NCI-H446 (cell line): ENCODE measurements around the gene SP5.
"Not testable (repeated sequence)": the region's sequence is repeated elsewhere in the genome, so short reads cannot be mapped to it uniquely, and the experiment has no call there.

Experiments
- DNase-seq, 2 experiments: peaks; one replicate each; lab custom pipeline; 2025; lab: John Stamatoyannopoulos, UW

Gene SP5

GRCh38 chr2:170711196-170711773, 3.9 kb upstream of the SP5 start:
- no peak for DNase-seq

- no peak for DNase-seq
These were observed 3.1 kb upstream of the SP5 start for GRCh38 chr2:170711774-170712652.

GRCh38 chr2:170712653-170713542, 2.2 kb upstream of the SP5 start:
- no peak for DNase-seq

GRCh38 chr2:170713543-170714380, 1.4 kb upstream of the SP5 start:
- no peak for DNase-seq

GRCh38 chr2:170714381-170715061, 616 bp upstream of the SP5 start:
- no peak for DNase-seq

- DNase-seq = no peak
These were observed 1.0 kb downstream of the SP5 start for GRCh38 chr2:170715932-170716777.

GRCh38 chr2:170716851-170717598, 1.9 kb downstream of the SP5 start:
- DNase-seq = no peak

- no peak for DNase-seq
These were observed 2.4 kb downstream of the SP5 start for GRCh38 chr2:170717599-170717963.

GRCh38 chr2:170717991-170718589, 3.0 kb downstream of the SP5 start:
- DNase-seq = no peak

- no peak for DNase-seq
These were observed 4.7 kb downstream of the SP5 start for GRCh38 chr2:170719810-170720209.

- DNase-seq = no peak
These were observed 6.5 kb downstream of the SP5 start for GRCh38 chr2:170721678-170722077.

- DNase-seq = no peak
These were observed 7.2 kb downstream of the SP5 start for GRCh38 chr2:170722301-170722700.

- DNase-seq = no peak
These were observed 8.4 kb downstream of the SP5 start for GRCh38 chr2:170723446-170723958.

GRCh38 chr2:170733798-170734600, 18.9 kb downstream of the SP5 start:
- no peak for DNase-seq

GRCh38 chr2:170734601-170735000, 19.5 kb downstream of the SP5 start:
- DNase-seq = not testable (repeated sequence)

GRCh38 chr2:170736628-170737027, 21.5 kb downstream of the SP5 start:
- no peak for DNase-seq

GRCh38 chr2:170737406-170737805, 22.3 kb downstream of the SP5 start:
- no peak for DNase-seq

GRCh38 chr2:170737821-170738220, 22.7 kb downstream of the SP5 start:
- no peak for DNase-seq
